Endothelial cell (in vitro differentiated cells): ENCODE results near the gene DIP2A. TPM values are rescaled to one million over a fixed set of nuclear protein-coding genes. Genes with fewer than 3 reads are reported as not detected.
A peak's percentile ranks its signal among the peaks of the same experiment; 100 is the strongest.

ENCODE experiments used
- DNase-seq: peaks from one replicate; pipeline ENCODE4 v3.0.0; 2021; ENCODE audit warnings: low spot score
- H3K27ac Mint-ChIP-seq: one replicate; pipeline ENCODE4 v1.8.0; 2021; ENCODE audit warnings: mixed read lengths, inconsistent platforms; ENCODE audit not compliant: unreplicated experiment
- H3K27me3 Mint-ChIP-seq: one replicate; pipeline ENCODE4 v1.8.0; 2021; ENCODE audit warnings: mild to moderate bottlenecking, moderate library complexity, mixed read lengths, inconsistent platforms; ENCODE audit not compliant: unreplicated experiment
- H3K36me3 Mint-ChIP-seq: one replicate; pipeline ENCODE4 v1.8.0; 2021; ENCODE audit warnings: mild to moderate bottlenecking, low read depth, mixed read lengths, inconsistent platforms; ENCODE audit not compliant: unreplicated experiment
- H3K4me1 Mint-ChIP-seq: one replicate; pipeline ENCODE4 v1.8.0; 2021; ENCODE audit warnings: mild to moderate bottlenecking, mixed read lengths, inconsistent platforms; ENCODE audit not compliant: unreplicated experiment
- H3K4me3 Mint-ChIP-seq: one replicate; pipeline ENCODE4 v1.8.0; 2021; ENCODE audit warnings: mild to moderate bottlenecking, mixed read lengths, inconsistent platforms; ENCODE audit not compliant: unreplicated experiment
- H3K9me3 Mint-ChIP-seq: one replicate; pipeline ENCODE4 v1.8.0; 2021; ENCODE audit warnings: mixed read lengths, inconsistent platforms; ENCODE audit not compliant: unreplicated experiment
- total RNA-seq: library from RNA; stranded (reverse); fragmentation: NEBNext Ultra II Directional; extraction: Animal tissue kit (Norgen Biotek cat#: 25700); gene quantifications from one replicate; pipeline ENCODE4 v1.2.1, GENCODE V29; 2021; ENCODE audit not compliant: unreplicated experiment
- TF ChIP-seq, protein P1 (sequence below): fragments of 200-600 bp; sonication (generic); IDR thresholded peaks from one replicate; pipeline ENCODE4 v1.5.0; 2021; ENCODE audit warnings: antibody characterized with exemption; ENCODE audit not compliant: unreplicated experiment

Gene DIP2A
- total RNA-seq, 1 donor from 2014 or later = 80.2 TPM

DNA sequence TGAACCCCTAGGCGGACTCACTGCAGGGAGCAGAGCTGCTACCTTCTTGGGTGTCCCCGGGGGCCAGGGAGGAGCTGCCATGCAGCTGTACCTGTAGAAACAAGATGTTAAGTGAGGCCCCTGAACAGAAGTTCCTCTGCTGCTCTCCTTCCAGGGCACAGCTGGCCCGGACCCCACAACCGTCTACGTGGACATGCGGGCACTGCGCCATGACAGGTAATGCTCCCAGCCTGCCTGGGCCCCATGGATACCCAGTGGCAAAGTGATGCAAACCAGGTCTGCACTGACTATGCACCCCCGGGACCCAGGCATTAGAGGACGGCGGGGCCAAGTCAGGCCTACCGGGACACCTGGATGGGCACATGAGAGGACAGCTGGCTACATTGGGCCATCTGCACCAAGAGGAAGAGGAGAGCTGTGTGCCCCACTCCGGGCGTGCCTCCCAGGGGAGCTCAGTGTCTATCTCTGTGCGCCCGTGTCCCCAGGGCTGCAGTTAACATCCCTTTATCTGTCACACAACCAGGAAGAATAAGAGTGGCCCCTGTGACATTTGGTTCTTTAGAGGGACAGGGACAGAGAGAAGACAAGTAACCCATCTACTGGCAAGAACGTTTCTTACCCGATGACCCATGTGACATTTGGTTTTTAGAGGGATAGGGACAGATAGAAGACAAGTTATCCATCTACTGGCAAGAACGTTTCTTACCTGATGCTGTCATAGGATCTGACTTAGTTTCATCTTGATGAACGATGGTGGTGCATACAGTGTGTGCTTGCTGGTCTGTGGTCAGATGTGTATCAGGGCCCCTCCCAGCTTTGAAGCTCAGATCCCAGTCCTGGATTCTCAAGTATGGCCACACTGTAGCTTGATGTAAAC, 102.1 kb downstream of the DIP2A start:
- no peak overlapping the region for H3K4me3 Mint-ChIP-seq
- H3K27me3 Mint-ChIP-seq = peaks cover 9% of the 10 kb centered on the region
- H3K36me3 Mint-ChIP-seq = peaks cover 72% of the 10 kb centered on the region
- TF ChIP-seq, protein P1, sequence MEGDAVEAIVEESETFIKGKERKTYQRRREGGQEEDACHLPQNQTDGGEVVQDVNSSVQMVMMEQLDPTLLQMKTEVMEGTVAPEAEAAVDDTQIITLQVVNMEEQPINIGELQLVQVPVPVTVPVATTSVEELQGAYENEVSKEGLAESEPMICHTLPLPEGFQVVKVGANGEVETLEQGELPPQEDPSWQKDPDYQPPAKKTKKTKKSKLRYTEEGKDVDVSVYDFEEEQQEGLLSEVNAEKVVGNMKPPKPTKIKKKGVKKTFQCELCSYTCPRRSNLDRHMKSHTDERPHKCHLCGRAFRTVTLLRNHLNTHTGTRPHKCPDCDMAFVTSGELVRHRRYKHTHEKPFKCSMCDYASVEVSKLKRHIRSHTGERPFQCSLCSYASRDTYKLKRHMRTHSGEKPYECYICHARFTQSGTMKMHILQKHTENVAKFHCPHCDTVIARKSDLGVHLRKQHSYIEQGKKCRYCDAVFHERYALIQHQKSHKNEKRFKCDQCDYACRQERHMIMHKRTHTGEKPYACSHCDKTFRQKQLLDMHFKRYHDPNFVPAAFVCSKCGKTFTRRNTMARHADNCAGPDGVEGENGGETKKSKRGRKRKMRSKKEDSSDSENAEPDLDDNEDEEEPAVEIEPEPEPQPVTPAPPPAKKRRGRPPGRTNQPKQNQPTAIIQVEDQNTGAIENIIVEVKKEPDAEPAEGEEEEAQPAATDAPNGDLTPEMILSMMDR = no peak
- DNase-seq = no peak
- H3K9me3 Mint-ChIP-seq = no peaks in the 10 kb centered on the region
- no peak overlapping the region for H3K27ac Mint-ChIP-seq
- H3K4me1 Mint-ChIP-seq = peaks cover 9% of the 10 kb centered on the region

DNA sequence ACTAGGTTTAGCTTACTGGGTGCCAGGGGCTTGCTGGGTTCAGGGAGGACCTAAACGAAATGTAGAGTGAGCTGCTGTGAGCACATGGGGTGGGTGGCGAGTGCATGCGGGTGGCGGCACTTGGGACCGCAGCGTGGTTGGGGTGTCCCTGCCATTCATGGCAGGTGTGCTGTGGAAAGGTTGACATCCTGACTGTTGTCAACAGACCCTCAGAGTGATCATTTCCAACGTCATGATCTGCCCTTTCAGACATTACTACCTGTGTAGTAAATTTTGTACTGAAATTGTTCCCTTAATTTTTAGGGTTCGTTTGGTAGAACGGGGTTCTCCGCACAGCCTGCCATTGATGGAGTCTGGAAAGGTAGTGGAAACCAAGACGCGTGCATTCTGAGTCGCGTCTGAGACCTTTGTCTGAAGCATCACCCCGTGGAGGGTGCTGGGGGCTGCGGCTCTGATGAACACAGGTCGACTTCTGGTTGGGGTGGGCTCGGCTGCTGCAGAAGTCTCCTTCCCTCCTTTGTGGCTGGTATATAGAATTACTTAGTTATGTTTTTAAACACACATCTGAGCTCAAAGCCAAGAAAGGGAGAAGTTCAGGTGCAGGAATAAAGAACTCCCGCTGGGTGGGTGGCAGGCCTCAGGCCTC, 102.9 kb downstream of the DIP2A start:
- DNase-seq = no peak
- H3K27me3 Mint-ChIP-seq = peaks cover 9% of the 10 kb centered on the region
- H3K4me3 Mint-ChIP-seq = no peak overlapping the region
- no peaks in the 10 kb centered on the region for H3K9me3 Mint-ChIP-seq
- H3K36me3 Mint-ChIP-seq = peaks cover 72% of the 10 kb centered on the region
- peaks cover 9% of the 10 kb centered on the region for H3K4me1 Mint-ChIP-seq
- no peak overlapping the region for H3K27ac Mint-ChIP-seq
- TF ChIP-seq, protein P1 = no peak

DNA sequence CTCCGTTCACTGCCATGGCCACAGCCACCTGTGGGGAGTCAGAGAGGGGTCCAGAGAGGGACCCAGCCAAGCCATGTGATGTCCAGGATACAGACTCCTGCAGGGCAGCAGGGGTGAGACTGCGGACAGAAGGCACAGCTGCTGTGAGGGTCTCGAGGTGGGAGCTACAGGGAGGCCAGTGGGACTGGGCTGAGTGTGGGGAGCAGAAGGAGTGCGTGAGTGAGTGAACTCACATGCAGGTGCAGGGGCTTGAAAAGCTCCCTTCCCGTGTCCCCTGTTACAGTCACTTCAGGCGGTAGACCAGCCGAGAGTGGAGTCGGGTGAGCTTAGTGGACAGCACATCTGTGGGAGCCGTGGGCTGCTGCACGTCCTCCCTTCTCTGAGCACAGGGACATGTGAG, 103.8 kb downstream of the DIP2A start:
- H3K36me3 Mint-ChIP-seq = peaks cover 73% of the 10 kb centered on the region
- TF ChIP-seq, protein P1 = no peak
- H3K9me3 Mint-ChIP-seq = no peaks in the 10 kb centered on the region
- H3K4me1 Mint-ChIP-seq = peaks cover 9% of the 10 kb centered on the region
- no peak overlapping the region for H3K27ac Mint-ChIP-seq
- peaks cover 9% of the 10 kb centered on the region for H3K27me3 Mint-ChIP-seq
- peak overlapping the region; percentile 4 for H3K4me3 Mint-ChIP-seq
- DNase-seq = no peak

DNA sequence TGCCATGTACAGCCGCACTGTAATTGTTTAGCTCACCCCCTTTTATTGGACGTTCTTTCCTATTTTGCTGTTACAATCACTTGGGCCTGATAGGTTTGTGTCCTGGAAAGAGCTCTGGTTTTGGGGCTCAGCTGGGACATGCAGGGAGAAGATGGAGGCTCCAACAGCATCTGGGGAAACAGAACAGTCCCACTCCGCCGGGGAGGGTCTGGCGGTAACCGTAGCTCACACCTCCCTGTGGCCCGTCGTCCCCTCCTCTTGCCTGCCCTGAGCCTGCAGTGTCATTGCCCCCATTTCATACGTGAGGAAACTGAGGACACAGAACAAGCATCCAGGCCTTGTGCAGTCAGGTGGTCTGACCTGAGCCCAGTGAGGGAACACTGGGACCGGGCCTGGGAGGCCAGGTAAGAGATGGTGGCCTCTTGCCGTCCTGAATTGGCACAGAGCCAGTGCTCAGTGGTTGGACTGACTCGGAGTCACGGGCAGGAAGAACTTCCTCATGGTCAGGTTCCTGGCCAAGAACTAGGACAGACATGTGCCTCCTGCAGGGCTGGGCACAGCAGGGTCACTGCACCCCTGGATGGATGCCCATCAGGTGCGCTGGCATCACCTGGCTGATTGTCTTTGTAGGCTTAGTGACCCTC, 104.4 kb downstream of the DIP2A start:
- TF ChIP-seq, protein P1 = no peak
- Mint-ChIP-seq H3K4me1 (peaks cover 9% of the 10 kb centered on the region), H3K27ac (no peak overlapping the region), H3K27me3 (peaks cover 9% of the 10 kb centered on the region), H3K4me3 (peak overlapping the region; percentile 4), H3K9me3 (no peaks in the 10 kb centered on the region), H3K36me3 (peaks cover 79% of the 10 kb centered on the region)
- DNase-seq = no peak
